Measurements from ENCODE around the gene DIPK2B. TPM values are rescaled to one million over a fixed set of nuclear protein-coding genes. Genes with fewer than 3 reads are reported as not detected.

Gene DIPK2B
- total and polyA plus RNA-seq, 9 of the 15 experiments (the other 6 are each of a cell fraction or from before 2014, with no cell fraction given) = not detected

DNA sequence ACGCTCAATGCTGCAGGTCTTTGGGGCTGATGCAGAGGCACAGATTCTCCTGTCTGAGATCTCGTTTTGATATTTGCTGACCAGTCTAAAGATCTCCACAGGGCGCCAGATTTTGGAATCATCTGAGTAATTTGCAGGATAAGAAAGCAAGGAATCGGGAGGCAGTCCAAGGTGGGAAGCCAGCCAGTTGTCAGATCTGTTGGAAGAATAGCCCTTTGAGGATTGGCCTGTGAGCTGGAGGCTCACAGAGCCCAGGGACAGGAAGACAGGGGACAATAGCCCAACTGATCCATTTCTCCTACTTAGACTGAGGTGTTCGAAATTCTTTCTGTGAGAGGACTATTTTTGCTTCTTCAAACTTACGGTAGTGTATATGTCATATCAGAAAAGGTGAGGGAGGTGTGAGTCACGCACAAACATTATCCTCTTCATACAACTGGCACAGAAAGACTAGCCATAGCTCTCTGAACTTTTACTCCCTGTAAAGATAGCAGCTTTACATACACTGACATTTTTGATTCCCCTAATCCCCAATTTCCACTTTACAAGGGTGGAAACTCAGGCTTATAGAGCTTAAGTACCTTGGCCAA is 8.8 kb downstream of the DIPK2B start:
- Histone ChIP-seq H3K4me1 (replicated peaks in 1 of 2; ENCODE audit: control insufficient read depth in 2 of 2, insufficient read depth in 2 of 2, low read length in 2 of 2) (no peaks in the 10 kb centered on the region; a peak in 2 of 5 replicates), H3K27me3 (ENCODE audit: control insufficient read depth in 2 of 2, insufficient read depth in 2 of 2, low read length in 2 of 2) (no peaks in the 10 kb centered on the region; a peak in 1 of 5 replicates), H3K4me3 (no peak overlapping the region), H3K36me3 (ENCODE audit: control insufficient read depth, insufficient read depth, low read length) (no peaks in the 10 kb centered on the region), H3K4me2 (ENCODE audit: insufficient read depth, low read length) (no peak overlapping the region), H4K20me1 (replicated peaks; ENCODE audit: control insufficient read depth, insufficient read depth, low read length) (no peaks in the 10 kb centered on the region), H3K27ac (ENCODE audit: extremely low read depth, low read depth, low read length) (no peak overlapping the region), H2AFZ (ENCODE audit: low read depth, low read length) (no peak overlapping the region), H3K9ac (ENCODE audit: insufficient read depth in 1 of 2, low read depth in 2 of 2, low read length in 2 of 2) (no peak overlapping the region), H3K9me3 (replicated peaks; ENCODE audit: control insufficient read depth, insufficient read depth, low read depth, low read length) (no peaks in the 10 kb centered on the region), H3K9me1 (ENCODE audit: control insufficient read depth, insufficient read depth, low read length) (no peaks in the 10 kb centered on the region), H3K79me2 (ENCODE audit: control insufficient read depth, insufficient read depth, low read length) (no peaks in the 10 kb centered on the region)
- no TSS peak for BruUV-seq (replicated peaks)
- CTCF ChIA-PET (ENCODE audit: low intra/inter-chr PET ratio) = no interaction called here
- 7% methylated on average over 7 of the region's 7 CpGs for WGBS (ENCODE audit: insufficient coverage, low coverage, missing lambda C conversion rate)
- POLR2A ChIA-PET = interaction anchor here (0.7 kb wide), 1 partner anchor 848 kb away, joined by 3 read pairs; the partner anchor contains the start of gene EFHC2
- in situ Hi-C loops (cut with MboI) = no loop called here
- DNase-seq (ENCODE audit: extremely low read depth in 1 of 4, low spot score in 3 of 4) = no peak
- intact Hi-C loops (cut with micrococcal nuclease) = no loop called here
- no peak for ATAC-seq
- no peak for FAIRE-seq
- TF ChIP-seq EZH2 (IDR thresholded peaks at IDR 0.05; ENCODE audit: borderline replicate concordance, low read depth, low read length) = no peak
- TF ChIP-seq STAG1 (CRISPR knock-in tag; IDR thresholded peaks at IDR 0.05; ENCODE audit: borderline replicate concordance) = no peak
- no peak for TF ChIP-seq ZNF766 (CRISPR knock-in tag; conservative IDR thresholded peaks at IDR 0.05)
- TF ChIP-seq, protein P1, sequence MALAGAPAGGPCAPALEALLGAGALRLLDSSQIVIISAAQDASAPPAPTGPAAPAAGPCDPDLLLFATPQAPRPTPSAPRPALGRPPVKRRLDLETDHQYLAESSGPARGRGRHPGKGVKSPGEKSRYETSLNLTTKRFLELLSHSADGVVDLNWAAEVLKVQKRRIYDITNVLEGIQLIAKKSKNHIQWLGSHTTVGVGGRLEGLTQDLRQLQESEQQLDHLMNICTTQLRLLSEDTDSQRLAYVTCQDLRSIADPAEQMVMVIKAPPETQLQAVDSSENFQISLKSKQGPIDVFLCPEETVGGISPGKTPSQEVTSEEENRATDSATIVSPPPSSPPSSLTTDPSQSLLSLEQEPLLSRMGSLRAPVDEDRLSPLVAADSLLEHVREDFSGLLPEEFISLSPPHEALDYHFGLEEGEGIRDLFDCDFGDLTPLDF (CRISPR knock-in tag; IDR thresholded peaks at IDR 0.05) = no peak
- TF ChIP-seq CBX1 (IDR thresholded peaks at IDR 0.05; ENCODE audit: low read depth) = no peak
- TF ChIP-seq, protein P2, sequence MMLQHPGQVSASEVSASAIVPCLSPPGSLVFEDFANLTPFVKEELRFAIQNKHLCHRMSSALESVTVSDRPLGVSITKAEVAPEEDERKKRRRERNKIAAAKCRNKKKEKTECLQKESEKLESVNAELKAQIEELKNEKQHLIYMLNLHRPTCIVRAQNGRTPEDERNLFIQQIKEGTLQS (IDR thresholded peaks at IDR 0.05) = no peak
- TF ChIP-seq, protein P2 (CRISPR knock-in tag; conservative IDR thresholded peaks at IDR 0.05) = no peak
- TF ChIP-seq MEF2A (IDR thresholded peaks at IDR 0.05; ENCODE audit: control insufficient read depth, low read depth, low read length) = no peak
- TF ChIP-seq NCOA6 (IDR thresholded peaks at IDR 0.05) = no peak
- TF ChIP-seq, protein P3, sequence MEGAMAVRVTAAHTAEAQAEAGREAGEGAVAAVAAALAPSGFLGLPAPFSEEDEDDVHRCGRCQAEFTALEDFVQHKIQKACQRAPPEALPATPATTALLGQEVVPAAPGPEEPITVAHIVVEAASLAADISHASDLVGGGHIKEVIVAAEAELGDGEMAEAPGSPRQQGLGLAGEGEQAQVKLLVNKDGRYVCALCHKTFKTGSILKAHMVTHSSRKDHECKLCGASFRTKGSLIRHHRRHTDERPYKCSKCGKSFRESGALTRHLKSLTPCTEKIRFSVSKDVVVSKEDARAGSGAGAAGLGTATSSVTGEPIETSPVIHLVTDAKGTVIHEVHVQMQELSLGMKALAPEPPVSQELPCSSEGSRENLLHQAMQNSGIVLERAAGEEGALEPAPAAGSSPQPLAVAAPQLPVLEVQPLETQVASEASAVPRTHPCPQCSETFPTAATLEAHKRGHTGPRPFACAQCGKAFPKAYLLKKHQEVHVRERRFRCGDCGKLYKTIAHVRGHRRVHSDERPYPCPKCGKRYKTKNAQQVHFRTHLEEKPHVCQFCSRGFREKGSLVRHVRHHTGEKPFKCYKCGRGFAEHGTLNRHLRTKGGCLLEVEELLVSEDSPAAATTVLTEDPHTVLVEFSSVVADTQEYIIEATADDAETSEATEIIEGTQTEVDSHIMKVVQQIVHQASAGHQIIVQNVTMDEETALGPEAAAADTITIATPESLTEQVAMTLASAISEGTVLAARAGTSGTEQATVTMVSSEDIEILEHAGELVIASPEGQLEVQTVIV (CRISPR knock-in tag; IDR thresholded peaks at IDR 0.05; ENCODE audit: borderline replicate concordance) = no peak
- TF ChIP-seq, protein P4, sequence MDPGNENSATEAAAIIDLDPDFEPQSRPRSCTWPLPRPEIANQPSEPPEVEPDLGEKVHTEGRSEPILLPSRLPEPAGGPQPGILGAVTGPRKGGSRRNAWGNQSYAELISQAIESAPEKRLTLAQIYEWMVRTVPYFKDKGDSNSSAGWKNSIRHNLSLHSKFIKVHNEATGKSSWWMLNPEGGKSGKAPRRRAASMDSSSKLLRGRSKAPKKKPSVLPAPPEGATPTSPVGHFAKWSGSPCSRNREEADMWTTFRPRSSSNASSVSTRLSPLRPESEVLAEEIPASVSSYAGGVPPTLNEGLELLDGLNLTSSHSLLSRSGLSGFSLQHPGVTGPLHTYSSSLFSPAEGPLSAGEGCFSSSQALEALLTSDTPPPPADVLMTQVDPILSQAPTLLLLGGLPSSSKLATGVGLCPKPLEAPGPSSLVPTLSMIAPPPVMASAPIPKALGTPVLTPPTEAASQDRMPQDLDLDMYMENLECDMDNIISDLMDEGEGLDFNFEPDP (CRISPR knock-in tag; IDR thresholded peaks at IDR 0.05) = no peak
- TF ChIP-seq, protein P5, sequence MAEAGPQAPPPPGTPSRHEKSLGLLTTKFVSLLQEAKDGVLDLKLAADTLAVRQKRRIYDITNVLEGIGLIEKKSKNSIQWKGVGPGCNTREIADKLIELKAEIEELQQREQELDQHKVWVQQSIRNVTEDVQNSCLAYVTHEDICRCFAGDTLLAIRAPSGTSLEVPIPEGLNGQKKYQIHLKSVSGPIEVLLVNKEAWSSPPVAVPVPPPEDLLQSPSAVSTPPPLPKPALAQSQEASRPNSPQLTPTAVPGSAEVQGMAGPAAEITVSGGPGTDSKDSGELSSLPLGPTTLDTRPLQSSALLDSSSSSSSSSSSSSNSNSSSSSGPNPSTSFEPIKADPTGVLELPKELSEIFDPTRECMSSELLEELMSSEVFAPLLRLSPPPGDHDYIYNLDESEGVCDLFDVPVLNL (CRISPR knock-in tag; IDR thresholded peaks at IDR 0.05; ENCODE audit: low read depth) = no peak
- TF ChIP-seq C11orf30 (IDR thresholded peaks at IDR 0.05; ENCODE audit: low read depth) = no peak
- no peak for TF ChIP-seq ZNF184 (CRISPR knock-in tag; IDR thresholded peaks at IDR 0.05)
- no peak for TF ChIP-seq L3MBTL2 (IDR thresholded peaks at IDR 0.05)
